Stimulated activated naive CD8-positive, alpha-beta T cell treated with anti-CD3 and anti-CD28 coated beads, Interleukin-15, Interleukin-2, amounts not matched to agents 100 U/mL and 50 U/mL, for 24 hours (primary cell): ENCODE results near the gene STC2.
"Not testable (repeated sequence)": the region's sequence is repeated elsewhere in the genome, so short reads cannot be mapped to it uniquely, and the experiment has no call there.

Source experiments
- ATAC-seq: fragments of 150-1000 bp; cut with Tn5 transposase; one replicate; pipeline ENCODE4 v1.10.0; 2021
- DNase-seq: peaks from one replicate; pipeline ENCODE4 v3.0.0; 2021

The STC2 gene

GRCh38 chr5:173296737-173297676 is 31.2 kb downstream of the STC2 start:
- DNase-seq: no peak
- no peak for ATAC-seq

- DNase-seq (no peak), ATAC-seq (no peak)
These were observed 32.4 kb downstream of the STC2 start for GRCh38 chr5:173295796-173296195.

GRCh38 chr5:173294673-173295320 is 33.4 kb downstream of the STC2 start:
- ATAC-seq (no peak), DNase-seq (no peak)

- peak; percentile 81 for ATAC-seq
- DNase-seq: peak; percentile 80
These were observed 34.2 kb downstream of the STC2 start for GRCh38 chr5:173293817-173294672.

- DNase-seq (no peak), ATAC-seq (no peak)
These were observed 36.2 kb downstream of the STC2 start for GRCh38 chr5:173291722-173292658.

- DNase-seq (no peak), ATAC-seq (no peak)
These were observed 37.6 kb downstream of the STC2 start for GRCh38 chr5:173290477-173291131.

GRCh38 chr5:173289372-173289771 is 38.8 kb downstream of the STC2 start:
- ATAC-seq: no peak
- no peak for DNase-seq

GRCh38 chr5:173288632-173289031 is 39.6 kb downstream of the STC2 start:
- DNase-seq: no peak
- no peak for ATAC-seq

GRCh38 chr5:173287086-173287485 is 41.1 kb downstream of the STC2 start:
- ATAC-seq: no peak

GRCh38 chr5:173284343-173284958 is 43.8 kb downstream of the STC2 start:
- not testable (repeated sequence) for ATAC-seq

More at GRCh38 chr5:173287086-173287485, 41.1 kb downstream of the STC2 start:
- no peak for DNase-seq

GRCh38 chr5:173283318-173284288 is 44.6 kb downstream of the STC2 start:
- ATAC-seq (peak; percentile 95), DNase-seq (peak; percentile 83)

More at GRCh38 chr5:173284343-173284958, 43.8 kb downstream of the STC2 start:
- not testable (repeated sequence) for DNase-seq

GRCh38 chr5:173282916-173283315 is 45.3 kb downstream of the STC2 start:
- ATAC-seq: no peak
- no peak for DNase-seq

GRCh38 chr5:173281910-173282309 is 46.3 kb downstream of the STC2 start:
- ATAC-seq: no peak
- DNase-seq: no peak

GRCh38 chr5:173279166-173279565 is 49.0 kb downstream of the STC2 start:
- no peak for ATAC-seq
- no peak for DNase-seq

- no peak for ATAC-seq
- no peak for DNase-seq
These were observed 49.6 kb downstream of the STC2 start for GRCh38 chr5:173278641-173279040.

- ATAC-seq: no peak
- DNase-seq: no peak
These were observed 50.0 kb downstream of the STC2 start for GRCh38 chr5:173278172-173278571.

- DNase-seq: no peak
- ATAC-seq: no peak
These were observed 53.4 kb downstream of the STC2 start for GRCh38 chr5:173274771-173275170.

GRCh38 chr5:173271419-173271818 is 56.8 kb downstream of the STC2 start:
- DNase-seq (no peak), ATAC-seq (no peak)
